GM13977 (cell line): ENCODE measurements around the gene EDRF1.
"Not testable (repeated sequence)": the region's sequence is repeated elsewhere in the genome, so short reads cannot be mapped to it uniquely, and the experiment has no call there.

Source experiments
- DNase-seq: peaks from one replicate; pipeline ENCODE4 v3.0.0; 2012; ENCODE audit warnings: low spot score
- CTCF ChIP-seq: IDR thresholded peaks from 2 replicates; pipeline ENCODE4 v1.5.1; 2012; ENCODE audit warnings: mild to moderate bottlenecking, control low read depth; ENCODE audit not compliant: insufficient read depth; ENCODE audit errors: extremely low read depth, missing control alignments
- in situ Hi-C: fragments of 300-500 bp; cut with MboI; formaldehyde crosslinking; loops from one replicate; pipeline ENCODE4 v1.12.0; 2022; ENCODE audit warnings: low sequenced_read_pairs, low pct_unique_long_range_greater_than_20kb, mixed read lengths, inconsistent platforms; ENCODE audit not compliant: unreplicated experiment

Gene EDRF1

GRCh38 chr10:125694883-125695282 is 24.6 kb upstream of the EDRF1 start:
- no peak for TF ChIP-seq CTCF
- in situ Hi-C loops = no loop called here
- no peak for DNase-seq

GRCh38 chr10:125696884-125697283 is 22.6 kb upstream of the EDRF1 start:
- in situ Hi-C loops, DNase-seq: not testable (repeated sequence)

GRCh38 chr10:125698481-125698998 is 21.0 kb upstream of the EDRF1 start:
- in situ Hi-C loops = no loop called here
- TF ChIP-seq CTCF = no peak
- DNase-seq = no peak

GRCh38 chr10:125699562-125700143 is 19.9 kb upstream of the EDRF1 start:
- no peak for TF ChIP-seq CTCF
- in situ Hi-C loops = no loop called here
- DNase-seq = no peak

GRCh38 chr10:125700355-125700911 is 19.1 kb upstream of the EDRF1 start:
- in situ Hi-C loops = no loop called here
- no peak for TF ChIP-seq CTCF
- no peak for DNase-seq

GRCh38 chr10:125707541-125708468 is 11.7 kb upstream of the EDRF1 start:
- in situ Hi-C loops = no loop called here
- DNase-seq = no peak
- TF ChIP-seq CTCF = no peak
